T-helper 9 cell (primary cell): ENCODE measurements around the gene PAX4.

Experiments used
- DNase-seq: peaks from one replicate; pipeline ENCODE4 v3.0.0-alpha.2; 2020

Gene PAX4

DNA sequence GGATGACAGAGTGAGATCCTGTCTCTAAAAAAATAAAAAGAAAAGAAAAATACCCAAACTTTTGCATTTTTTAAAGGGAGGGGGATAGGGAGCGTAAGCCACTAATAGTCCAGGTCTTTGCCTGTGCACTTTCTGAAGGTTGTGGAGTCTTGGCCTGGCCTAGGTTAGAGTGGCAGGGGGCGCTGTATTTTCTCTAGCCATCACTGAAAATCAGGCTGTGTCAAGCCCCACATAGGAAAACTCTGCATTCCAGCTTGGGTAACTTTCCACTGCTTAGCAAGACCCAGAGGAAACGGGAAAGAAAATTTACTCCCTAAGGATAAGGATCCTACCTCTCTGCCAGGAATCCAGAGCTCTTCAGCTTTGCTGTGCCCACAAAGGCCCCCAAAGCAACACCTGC lies 10.5 kb upstream of the PAX4 start:
- no peak for DNase-seq

DNA sequence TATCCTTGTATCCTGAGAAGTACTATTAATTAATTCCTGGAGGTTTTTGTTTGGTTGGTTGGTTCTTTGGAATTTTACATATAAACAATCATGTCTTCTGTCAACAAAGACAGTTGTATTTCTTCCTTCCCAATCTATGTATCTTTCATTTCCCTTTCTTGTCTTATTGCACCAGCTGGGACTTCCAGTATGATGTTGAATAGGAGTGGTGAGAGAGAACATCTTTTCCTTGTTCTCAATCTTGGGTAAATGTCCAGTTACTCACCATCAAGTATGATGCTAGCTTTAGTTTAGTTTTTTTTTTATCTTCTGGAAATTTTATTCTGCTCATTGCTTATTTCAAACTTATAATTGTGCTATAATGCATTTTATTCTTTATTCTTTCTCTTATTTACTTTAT lies 7.4 kb upstream of the PAX4 start:
- DNase-seq, result no peak

DNA sequence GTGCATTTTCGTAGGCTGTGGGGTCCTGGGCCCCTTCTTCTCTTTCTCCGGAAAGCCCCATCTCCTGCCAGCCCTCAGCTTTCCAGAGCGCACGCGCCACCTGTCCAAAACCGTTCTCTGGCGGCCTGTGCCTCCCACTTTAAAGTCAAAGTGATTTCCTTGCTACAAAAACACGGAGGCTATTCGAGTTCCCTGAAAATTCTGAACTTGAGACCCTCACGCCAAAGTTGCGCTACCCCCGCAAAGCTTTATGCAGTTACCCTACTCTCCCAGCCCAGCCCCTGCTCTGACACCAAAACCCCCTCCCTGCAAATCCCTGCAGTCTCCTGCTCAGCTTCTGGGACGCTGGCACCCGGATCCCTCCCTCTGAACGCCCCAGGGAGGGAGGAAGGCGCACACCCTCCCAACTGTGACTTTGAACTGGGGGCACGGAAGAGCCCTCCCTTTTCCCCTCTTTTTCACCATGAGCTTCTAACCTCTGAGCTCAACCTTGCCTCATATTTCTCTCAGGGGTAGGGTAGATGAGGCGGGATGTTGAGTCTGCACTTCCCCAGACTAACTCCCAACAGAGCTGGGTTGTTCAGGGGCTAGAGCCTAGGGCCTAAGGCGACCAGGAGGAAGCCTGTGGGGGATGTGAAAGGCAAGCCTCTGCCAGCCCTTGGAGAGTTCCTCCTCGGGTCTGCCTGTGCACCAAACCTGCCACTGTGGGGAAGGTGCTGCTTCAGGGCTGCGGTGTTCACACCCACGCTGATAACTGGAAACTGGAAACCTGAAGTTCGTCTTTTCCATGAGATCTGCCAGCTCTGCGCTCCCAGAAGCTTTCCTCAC lies 2.7 kb upstream of the PAX4 start:
- no peak for DNase-seq

DNA sequence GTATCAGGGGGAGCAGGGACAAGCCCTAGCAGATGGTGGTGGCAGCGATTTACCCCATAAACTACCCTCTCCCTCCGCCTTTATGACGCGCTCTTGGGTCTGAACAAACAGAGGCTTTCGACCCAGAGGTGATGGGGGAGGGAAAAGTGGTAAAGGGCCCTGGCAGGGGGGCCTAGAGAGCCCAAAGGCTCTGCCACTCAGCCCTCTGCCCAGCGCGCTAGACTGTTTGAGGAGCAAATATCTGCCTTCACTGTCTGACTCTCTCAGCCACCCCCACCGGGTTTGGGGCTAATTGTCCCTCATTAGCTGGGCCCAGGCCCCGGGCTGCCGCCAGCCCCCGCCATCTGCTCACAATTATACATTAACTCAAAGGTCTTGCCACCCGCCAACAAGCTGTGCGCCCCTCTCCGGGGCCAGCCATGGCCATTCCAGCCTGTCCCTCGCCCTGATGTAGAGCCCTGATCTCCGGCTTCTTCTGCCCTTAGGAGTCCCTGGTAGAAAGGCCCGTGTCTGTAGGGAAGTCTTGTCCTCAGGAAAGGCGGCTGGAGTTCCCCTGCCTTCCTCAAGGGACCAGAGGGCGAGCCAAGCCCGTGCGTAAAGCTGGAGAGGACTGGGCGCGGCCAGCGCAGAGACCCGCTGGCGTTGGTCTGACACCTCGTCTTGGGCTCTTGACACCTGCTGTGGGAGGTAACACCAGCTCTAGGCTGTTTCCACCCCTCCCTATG lies 1.9 kb upstream of the PAX4 start:
- no peak for DNase-seq

DNA sequence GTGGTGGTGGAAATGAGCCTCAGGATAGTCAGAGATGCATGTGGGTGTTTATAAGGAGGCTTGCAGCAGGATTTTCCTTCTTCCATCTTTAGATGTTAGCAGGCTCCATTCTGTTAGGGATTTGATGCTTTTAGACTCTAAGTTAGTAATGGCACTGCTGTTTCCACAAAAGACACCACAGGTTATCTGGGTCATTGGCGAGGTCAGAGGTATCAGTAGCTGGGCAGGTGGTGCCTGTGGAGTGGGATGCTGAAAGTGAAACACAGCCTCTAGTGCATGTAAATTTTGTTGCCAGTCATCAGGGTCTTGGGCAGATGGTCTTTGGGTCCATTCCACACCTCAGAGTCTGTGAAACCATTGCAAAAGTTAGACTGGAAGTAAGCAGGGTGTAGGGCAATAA lies 833 bp upstream of the PAX4 start:
- DNase-seq, result no peak

DNA sequence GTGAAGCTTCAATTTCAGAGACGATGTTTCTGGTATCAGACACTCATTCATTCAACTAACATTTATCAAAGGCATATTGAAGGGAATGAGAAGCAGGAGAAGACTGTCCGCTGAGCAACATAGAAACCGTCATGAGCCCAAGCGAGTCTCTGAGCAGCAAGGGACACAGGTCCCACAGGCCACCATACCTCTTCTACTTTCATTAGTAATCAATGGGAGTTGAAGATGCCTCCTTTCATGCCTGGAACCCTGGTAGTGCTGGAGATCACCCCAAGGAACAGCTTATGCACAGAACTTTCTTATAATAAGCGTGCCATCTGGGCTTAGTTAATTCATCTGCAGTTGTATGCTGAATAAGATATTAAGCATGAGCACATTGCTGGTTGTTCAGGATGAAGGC lies 1.2 kb downstream of the PAX4 start:
- no peak for DNase-seq

DNA sequence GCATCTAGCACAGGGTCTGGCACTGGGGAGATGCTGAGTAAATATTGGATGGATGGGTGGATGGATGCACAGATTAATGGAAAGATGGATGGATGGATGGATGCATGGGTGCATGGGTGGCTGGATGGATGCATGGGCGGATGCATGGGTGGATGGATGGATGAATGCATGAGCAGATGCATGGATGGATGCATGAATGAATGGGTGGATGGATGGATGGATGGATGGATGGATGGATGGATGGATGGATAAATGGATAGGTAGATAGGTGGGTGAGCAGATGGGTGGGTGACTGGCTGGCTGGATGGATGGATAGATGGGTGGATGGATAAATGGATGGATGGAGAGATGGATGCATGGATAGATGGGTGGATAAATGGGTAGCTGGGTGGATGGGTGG lies 5.7 kb downstream of the PAX4 start:
- DNase-seq, result no peak

DNA sequence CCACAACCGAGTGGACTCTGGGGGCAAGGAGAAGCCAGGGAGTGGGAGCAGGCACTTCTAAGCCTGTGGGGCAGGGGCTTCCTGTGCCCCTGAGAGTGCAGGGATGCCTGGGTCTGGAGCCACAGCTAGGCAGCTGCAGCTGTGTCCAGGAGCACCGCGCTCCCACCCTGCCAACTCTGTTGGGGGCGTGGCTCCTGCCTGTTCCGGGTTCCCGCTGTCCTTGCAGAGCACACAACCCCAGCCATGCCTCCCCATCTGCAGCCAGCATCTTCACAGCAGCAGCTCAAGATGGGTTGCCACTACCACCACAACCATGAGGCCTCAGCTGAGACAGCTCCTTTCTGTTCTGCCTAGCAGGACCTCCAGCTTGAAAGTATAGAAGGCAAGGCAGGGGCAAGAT lies 8.6 kb downstream of the PAX4 start:
- DNase-seq, result no peak

DNA sequence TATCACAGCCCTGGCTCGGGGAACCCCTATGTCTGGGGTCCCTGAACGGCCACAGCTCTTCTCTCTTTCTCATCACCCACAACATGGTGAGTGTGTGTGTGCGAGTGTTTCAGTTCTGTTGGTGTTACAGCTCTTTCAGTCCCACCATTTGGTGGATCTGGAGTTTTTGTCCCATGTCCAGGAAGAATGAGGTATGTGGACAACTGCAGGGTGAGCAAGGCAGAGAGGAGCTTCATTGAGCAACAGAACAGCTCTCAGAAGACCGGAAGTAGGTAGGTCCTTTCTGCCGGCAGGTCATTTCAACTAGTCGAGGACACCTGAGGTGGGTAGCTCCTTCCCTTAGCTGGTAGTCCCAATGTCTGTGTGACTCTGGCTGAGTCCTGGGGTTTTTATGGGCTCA lies 9.5 kb downstream of the PAX4 start:
- no peak for DNase-seq

DNA sequence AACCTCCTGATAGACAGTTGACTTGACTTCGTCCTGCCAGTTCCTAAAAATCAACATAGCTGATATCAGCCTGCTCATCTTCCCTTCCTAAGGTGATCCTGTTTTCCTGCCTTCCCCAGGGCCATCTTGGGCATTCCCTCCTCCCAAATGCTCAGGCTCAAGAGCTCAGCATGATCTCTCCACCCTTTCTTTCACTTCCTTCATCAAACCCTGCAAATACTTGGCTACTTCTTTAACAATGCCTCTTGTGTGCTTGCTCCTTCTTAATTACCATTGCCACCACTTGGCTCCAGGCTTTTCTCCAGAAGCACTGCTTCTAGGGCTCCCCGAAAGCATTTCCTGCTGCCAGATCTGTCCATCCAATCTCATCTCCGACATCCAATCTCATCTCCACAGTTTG lies 17.1 kb downstream of the PAX4 start:
- no peak for DNase-seq

DNA sequence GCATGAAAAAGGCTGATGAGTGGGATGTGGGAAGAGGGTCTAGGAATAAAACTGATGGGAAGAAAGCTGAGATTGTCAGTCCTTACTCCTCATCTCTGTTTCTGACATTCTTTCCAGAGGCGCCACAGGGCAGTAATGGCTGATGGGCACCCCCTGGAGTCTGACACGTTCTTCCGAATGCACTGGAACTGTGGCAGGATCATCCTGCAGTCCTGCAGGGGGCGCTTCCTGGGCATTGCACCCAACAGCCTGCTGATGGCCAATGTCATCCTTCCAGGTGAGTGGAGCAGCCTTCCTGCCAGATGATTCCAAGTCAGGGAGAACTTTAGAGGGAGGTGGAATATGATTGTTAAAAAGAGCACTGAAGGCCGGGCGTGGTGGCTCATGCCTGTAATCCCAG lies 19.6 kb downstream of the PAX4 start:
- no peak for DNase-seq

DNA sequence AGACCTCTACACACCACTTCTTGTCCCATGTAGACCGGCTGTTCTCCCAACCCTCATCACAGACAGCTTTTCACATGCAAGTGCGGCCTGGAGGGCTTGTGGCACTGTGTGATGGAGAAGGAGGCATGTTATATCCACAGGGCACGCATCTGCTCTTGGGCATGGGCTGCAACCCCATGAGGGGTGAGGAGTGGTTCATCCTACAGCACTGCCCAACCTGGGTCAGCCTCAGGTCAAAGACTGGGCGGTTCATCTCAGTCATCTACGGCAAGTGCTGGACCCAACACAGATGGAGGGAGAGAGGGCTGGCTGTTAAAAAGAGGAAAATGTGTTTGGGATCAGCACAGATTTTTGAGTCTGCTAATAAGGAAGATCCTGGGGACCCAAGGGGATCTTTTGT lies 22.2 kb downstream of the PAX4 start:
- DNase-seq, result no peak

DNA sequence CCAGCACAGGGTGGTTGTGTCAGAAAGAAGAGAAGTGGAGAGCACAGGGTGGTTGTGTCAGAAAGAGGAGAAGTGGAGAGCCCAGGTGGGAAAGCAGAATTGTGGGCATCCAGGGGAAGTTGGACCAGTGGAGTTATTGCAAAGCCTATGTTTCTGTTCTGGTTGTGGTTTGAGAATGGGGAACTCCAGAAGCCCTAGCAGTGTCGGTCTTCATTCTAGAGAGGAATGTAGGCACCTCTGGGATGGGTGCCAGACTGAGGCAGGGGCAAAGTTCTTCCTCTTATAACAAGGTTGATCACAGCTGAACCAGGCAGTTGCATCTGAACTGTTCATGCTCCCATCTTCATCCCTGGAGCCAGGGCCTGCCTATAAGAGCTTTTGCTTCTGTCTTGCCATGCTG lies 23.5 kb downstream of the PAX4 start:
- DNase-seq, result no peak

DNA sequence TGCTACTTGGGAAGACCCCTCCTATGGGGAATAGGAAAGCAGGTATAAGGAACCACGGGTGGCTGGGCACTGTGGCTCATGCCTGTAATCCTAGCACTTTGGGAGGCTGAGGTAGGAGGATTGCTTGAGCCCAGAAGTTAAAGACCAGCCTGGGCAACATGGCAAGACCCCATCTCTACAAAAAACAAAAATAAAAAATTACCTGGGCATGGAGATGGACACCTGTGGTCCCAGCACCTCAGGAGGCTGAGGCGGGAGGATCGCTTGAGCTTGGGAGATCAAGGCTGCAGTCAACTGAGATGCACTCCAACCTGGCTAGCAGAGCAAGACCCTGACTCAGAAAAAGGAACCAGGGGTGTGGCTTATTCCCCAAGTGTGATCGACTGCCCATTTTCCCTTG lies 25.4 kb downstream of the PAX4 start:
- DNase-seq, result no peak

DNA sequence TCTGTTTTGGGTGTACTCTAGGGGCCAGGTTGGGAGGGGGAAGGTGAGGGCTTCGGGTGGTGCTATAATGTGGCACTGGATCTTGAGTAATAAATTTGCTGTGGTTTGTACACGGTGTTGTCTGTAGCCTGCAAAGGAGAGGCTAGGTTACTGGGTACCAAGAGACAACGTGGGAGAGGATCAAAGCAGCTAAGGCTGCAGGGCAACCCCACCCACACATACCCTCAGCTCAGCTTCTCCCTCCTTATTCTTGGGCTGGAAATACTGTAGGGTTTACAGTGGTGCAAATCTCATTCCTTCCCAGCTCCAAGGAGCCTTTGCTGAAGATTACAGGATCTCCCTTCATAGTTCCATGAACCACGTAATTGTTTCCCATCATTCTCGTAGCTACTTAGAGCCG lies 26.4 kb downstream of the PAX4 start:
- no peak for DNase-seq

DNA sequence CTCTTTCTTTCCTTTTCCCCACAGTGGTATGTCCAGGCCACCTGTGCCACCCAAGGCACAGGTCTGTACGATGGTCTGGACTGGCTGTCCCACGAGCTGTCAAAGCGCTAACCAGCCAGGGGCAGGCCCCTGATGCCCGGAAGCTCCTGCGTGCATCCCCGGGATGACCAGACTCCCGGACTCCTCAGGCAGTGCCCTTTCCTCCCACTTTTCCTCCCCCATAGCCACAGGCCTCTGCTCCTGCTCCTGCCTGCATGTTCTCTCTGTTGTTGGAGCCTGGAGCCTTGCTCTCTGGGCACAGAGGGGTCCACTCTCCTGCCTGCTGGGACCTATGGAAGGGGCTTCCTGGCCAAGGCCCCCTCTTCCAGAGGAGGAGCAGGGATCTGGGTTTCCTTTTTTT lies 26.8 kb downstream of the PAX4 start:
- DNase-seq, result no peak

DNA sequence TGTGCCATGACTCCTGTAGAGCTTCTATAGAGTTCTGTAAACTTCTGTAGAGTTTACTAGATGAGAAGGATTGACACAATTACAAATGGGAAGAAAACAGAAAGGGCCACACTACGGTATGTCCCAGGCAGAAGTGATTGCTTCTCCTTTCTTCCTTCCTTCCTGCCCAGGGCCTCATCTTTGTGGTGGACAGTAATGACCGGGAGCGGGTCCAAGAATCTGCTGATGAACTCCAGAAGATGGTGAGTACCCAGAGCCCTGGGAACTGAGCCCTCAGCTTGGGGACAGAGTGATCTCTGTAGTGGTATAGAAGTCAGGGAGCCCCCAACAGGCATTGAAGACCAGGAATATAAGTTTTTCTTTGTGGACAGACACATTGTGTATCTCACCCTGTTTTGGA lies 28.0 kb downstream of the PAX4 start:
- no peak for DNase-seq

DNA sequence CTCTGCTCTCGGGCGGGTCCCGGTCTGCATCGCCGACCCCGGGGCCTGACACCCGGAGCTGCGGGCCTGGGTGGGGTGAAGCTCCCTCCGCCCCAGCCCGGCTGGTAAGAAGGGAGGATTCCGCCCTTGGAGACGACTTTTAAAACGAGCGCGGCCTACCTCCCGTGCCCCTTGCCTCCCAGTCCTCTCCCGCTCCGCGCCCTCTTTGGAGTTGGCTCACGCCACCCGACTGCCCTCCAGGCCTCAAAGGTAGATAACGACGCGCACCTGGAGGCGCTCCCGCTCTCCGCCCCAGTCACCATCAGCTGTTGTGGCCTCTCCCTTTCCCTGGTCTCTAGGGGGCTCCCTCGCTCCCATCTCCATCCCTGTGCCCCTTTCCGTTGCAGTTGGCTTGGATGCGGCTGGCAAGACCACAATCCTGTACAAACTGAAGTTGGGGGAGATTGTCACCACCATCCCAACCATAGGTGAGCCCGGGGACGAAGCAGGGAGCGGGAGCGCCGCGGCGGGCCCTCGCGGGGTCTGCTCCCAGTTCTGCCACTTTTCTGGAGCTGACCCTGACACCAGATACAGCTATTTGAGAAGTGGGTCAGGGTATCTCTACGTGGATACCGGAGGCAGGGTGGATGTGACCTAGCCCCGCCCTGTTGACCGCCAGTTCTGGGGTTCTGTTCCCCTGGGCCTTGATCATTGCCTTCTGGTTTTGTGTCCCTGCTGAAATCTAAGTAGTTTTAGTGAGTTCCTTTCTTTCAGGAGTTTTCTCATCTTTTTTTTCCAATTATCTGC lies 29.1 kb downstream of the PAX4 start:
- no peak for DNase-seq

DNA sequence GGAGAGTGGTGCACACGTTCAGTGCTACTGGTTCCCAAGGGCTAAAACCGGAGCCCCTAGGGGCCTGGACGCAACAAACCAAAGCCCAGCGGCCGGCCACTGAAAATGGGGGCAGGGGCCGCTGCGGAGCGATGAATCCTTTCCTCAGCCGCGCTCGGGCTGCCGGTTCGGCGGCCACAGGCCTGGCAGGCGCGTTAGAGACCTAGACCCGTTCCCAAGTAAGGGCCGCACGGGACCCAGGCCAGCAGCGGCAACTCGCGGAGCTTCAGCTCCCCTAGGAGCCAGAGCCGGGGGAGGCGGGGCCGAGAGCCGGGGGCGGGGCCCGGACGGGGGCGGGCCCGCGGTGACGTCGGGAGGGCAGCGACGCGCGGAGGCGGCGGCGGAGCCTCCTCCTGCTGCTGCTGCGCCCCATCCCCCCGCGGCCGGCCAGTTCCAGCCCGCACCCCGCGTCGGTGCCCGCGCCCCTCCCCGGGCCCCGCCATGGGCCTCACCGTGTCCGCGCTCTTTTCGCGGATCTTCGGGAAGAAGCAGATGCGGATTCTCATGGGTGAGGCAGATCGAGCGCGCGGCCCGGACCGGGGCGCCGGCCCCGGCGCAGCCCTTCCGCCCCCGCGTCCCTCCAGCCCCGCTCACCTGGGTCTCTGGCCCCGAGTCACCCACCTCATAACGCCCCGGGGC lies 29.8 kb downstream of the PAX4 start, which contains the start of gene ARF5:
TSS of gene ARF5 (plus strand) at position 393 of the 678 bp plus-strand sequence. CDS start at position 481, 88 bp downstream.
- peak; percentile 87 for DNase-seq

DNA sequence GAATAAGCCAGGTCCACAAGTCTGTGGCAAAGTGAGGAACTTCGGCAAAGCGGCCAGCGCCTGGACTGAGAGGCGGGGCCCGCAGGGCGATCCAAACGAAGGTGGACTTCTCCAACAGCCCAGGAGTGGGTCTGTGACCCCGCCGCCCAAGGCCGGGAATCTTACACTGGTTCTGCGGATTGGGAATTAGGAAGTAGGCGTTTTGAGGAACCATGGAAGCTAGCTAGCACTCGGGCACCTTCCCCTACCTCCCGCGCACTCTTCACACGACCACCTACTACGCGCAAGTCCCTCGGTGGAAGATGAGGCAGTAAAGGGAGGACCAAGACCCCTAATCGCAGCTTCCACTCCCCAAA lies 30.3 kb downstream of the PAX4 start:
- no peak for DNase-seq

DNA sequence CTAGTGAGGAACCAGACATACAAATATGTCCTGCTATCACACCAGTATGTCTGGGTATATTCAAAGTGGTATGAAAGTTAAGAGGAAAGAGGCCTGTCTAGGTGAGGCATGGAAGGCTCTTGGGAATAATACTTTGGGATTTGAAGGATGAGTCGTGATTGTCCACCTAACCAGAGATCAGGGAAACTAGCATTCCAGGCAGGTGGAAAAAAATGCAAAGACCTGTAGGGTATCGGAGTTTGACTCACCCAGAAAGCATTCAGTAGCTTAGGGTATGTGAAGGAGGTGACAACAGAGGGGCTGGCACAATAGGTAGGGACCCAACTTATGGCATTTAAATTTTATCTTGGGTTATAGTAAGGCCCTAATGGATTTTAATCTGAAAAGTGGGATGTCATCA lies 31.6 kb downstream of the PAX4 start:
- no peak for DNase-seq

DNA sequence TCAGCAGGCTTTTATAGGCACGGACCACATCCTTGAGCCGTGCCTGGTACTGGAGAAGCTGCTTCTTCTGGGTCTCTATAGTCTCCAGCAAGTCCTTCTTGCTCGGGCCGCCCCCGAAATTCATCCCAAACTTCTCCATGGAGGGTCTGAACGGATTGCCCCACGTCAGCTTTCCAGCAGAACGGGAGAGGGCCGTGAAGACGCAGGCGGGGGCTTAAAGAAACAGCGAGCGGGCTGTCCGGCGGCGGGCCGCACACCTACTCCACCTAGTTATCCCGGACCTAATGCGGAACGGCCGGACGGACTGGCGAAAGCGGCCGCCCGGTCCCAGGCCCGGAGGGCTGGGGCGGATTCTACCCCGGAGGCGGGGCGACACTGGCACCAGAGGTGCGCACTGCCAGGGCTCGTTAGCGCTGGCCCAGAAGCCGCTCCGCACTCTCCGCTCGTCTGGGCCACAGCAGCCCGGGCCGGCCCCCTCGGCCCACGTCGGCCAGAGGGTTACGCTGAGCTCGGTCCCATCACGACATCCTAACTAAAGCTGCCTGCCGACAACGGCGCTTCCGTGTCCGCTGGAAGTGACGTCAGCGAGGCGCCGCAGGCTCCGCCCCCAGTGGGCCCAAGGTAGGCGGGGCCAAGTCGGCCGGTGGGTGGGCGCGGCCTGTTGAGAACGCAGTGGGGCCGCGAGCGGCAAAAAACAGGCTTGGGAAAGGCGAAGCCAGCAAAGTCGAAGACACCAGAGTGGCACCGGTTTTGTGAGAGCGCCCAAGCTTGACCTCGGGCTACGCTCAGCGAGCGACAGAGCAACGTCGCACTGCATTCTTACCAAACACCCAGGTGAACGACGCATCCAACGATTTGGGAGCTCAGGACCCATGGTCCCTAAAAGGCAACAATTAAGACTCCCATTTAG lies 32.6 kb downstream of the PAX4 start, which contains the start of gene GCC1:
TSS of gene GCC1 (minus strand) at position 553 of the 910 bp plus-strand sequence. CDS start at position 139, 414 bp downstream.
- DNase-seq, result peak; percentile 95
